ENCODE results near the gene C1orf35.

Gene C1orf35

GRCh38 chr1:228106800-228107054, 3.6 kb upstream of the C1orf35 start:
- no peak for DNase-seq (ENCODE audit: low read depth)
- no peak overlapping the region for H3K4me3 ChIP-seq (ENCODE audit: low read depth, low read length)
- no peak for TF ChIP-seq POLR2A (IDR thresholded peaks at IDR 0.05; ENCODE audit: extremely low read depth, insufficient read length)
- TF ChIP-seq MYC (IDR thresholded peaks at IDR 0.05; ENCODE audit: low read depth, low read length): no peak
- TF ChIP-seq, protein P1, sequence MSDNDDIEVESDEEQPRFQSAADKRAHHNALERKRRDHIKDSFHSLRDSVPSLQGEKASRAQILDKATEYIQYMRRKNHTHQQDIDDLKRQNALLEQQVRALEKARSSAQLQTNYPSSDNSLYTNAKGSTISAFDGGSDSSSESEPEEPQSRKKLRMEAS (IDR thresholded peaks at IDR 0.05; ENCODE audit: low read depth, low read length): no peak
- no peak for TF ChIP-seq CTCF (IDR thresholded peaks at IDR 0.05; ENCODE audit: low read depth, low read length)

- no peak for DNase-seq (ENCODE audit: low read depth)
- TF ChIP-seq, protein P1 (IDR thresholded peaks at IDR 0.05; ENCODE audit: low read depth, low read length): no peak
- TF ChIP-seq POLR2A (IDR thresholded peaks at IDR 0.05; ENCODE audit: extremely low read depth, insufficient read length) (no peak), MYC (IDR thresholded peaks at IDR 0.05; ENCODE audit: low read depth, low read length) (no peak), CTCF (IDR thresholded peaks at IDR 0.05; ENCODE audit: low read depth, low read length) (no peak)
- no peak overlapping the region for H3K4me3 ChIP-seq (ENCODE audit: low read depth, low read length)
Observed at GRCh38 chr1:228105996-228106799, 3.1 kb upstream of the C1orf35 start.

DNA sequence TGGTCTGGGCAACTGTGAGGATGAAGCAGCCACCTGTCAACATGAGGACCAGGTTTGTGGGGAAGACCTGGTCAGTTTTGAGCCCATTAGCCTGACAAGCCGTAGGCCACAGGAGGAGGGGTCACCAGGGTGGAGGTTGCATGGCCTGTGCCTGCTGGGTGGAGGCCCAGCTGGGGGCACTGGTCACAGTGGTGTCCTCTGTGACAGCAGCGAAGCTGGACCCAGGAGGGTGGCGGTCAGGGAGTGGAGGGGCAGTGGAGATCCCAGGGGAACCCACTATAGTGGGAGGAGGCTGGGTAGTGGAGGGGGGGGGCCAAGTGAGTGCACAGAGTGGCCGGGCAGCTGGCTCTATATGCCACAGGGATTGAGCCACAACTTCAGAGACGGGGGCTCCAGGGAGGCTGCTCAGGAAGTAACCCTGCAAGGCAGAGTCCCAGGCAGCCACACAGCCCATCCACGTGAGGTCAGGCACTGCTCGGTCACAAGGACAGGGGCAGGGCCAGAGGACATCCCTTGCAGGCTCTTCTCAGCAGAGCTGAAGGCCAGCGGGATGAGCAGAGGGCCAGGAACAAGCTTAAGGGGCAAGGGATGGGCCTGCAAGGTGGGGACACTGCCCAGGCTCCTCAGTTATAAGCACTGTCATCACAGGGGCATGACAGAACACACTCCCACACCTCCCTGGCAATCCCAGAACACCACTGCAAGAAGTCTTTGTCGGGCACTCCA, 2.3 kb upstream of the C1orf35 start:
- no peak overlapping the region for H3K4me3 ChIP-seq (ENCODE audit: low read depth, low read length)
- DNase-seq (ENCODE audit: low read depth): no peak
- TF ChIP-seq POLR2A (IDR thresholded peaks at IDR 0.05; ENCODE audit: extremely low read depth, insufficient read length): no peak
- no peak for TF ChIP-seq CTCF (IDR thresholded peaks at IDR 0.05; ENCODE audit: low read depth, low read length)
- TF ChIP-seq MYC (IDR thresholded peaks at IDR 0.05; ENCODE audit: low read depth, low read length): no peak

- H3K4me3 ChIP-seq (ENCODE audit: low read depth, low read length): no peak overlapping the region
- no peak for TF ChIP-seq POLR2A (IDR thresholded peaks at IDR 0.05; ENCODE audit: extremely low read depth, insufficient read length)
- TF ChIP-seq MYC (IDR thresholded peaks at IDR 0.05; ENCODE audit: low read depth, low read length): no peak
- TF ChIP-seq, protein P1 (IDR thresholded peaks at IDR 0.05; ENCODE audit: low read depth, low read length): no peak
- TF ChIP-seq CTCF (IDR thresholded peaks at IDR 0.05; ENCODE audit: low read depth, low read length): no peak
- DNase-seq (ENCODE audit: low read depth): no peak
Observed at GRCh38 chr1:228104526-228105269, 1.6 kb upstream of the C1orf35 start.

GRCh38 chr1:228101994-228102790, 933 bp downstream of the C1orf35 start:
- peak; percentile 76 for DNase-seq (ENCODE audit: low read depth)
- TF ChIP-seq, protein P1 (IDR thresholded peaks at IDR 0.05; ENCODE audit: low read depth, low read length): no peak
- TF ChIP-seq POLR2A (IDR thresholded peaks at IDR 0.05; ENCODE audit: extremely low read depth, insufficient read length): no peak
- TF ChIP-seq CTCF (IDR thresholded peaks at IDR 0.05; ENCODE audit: low read depth, low read length): peak; percentile 17
- TF ChIP-seq MYC (IDR thresholded peaks at IDR 0.05; ENCODE audit: low read depth, low read length): no peak; the same call in 1 of the 2 replicates
- peak overlapping the region; percentile 71 for H3K4me3 ChIP-seq (ENCODE audit: low read depth, low read length)

Measured in NB4 (cell line).